GM12875 (cell line): ENCODE measurements around the gene DHRS12.

Experiments used
- H3K4me3 ChIP-seq: one replicate; pipeline ENCODE4 v1.5.1; 2011; ENCODE audit warnings: low read depth, low read length, control low read depth
- CTCF ChIP-seq: IDR thresholded peaks from 2 replicates; pipeline ENCODE4 v1.5.1; 2011; ENCODE audit warnings: low read depth, mild to moderate bottlenecking, control low read depth, inconsistent platforms, low read length, moderate library complexity, borderline replicate concordance; ENCODE audit not compliant: insufficient read depth

Gene DHRS12

GRCh38 chr13:51803422-51804294 lies at the start of gene DHRS12:
DHRS12 (minus strand) TSS chr13:51804163; CDS start chr13:51799659, 4,504 bp downstream.
- peak within 1 kb of the TSS; percentile 76 for H3K4me3 ChIP-seq
- 0 out of 2 replicates have a peak, but pooled peaks have one; percentile 5 for TF ChIP-seq CTCF

- TF ChIP-seq CTCF, result peak; percentile 83
- no peak overlapping the region for H3K4me3 ChIP-seq
These were observed 45.5 kb upstream of the DHRS12 start for GRCh38 chr13:51849145-51850101.

- H3K4me3 ChIP-seq, result no peak overlapping the region
- no peak for TF ChIP-seq CTCF
These were observed 44.7 kb upstream of the DHRS12 start for GRCh38 chr13:51848674-51849073.

- no peak overlapping the region for H3K4me3 ChIP-seq
- TF ChIP-seq CTCF, result no peak
These were observed 42.8 kb upstream of the DHRS12 start for GRCh38 chr13:51846756-51847155.

GRCh38 chr13:51845574-51846318 lies 41.8 kb upstream of the DHRS12 start:
- no peak for TF ChIP-seq CTCF
- H3K4me3 ChIP-seq, result no peak overlapping the region

- peak; percentile 94 for TF ChIP-seq CTCF
- H3K4me3 ChIP-seq, result no peak within 1 kb of the TSS
These were observed 41.1 kb upstream of the DHRS12 start, which contains the start of gene TMEM272 for GRCh38 chr13:51844862-51845573. TMEM272 (minus strand) TSS chr13:51845177; CDS start chr13:51838530, 6,647 bp downstream.
